ENCODE data around the gene AICDA.

Gene AICDA

DNA sequence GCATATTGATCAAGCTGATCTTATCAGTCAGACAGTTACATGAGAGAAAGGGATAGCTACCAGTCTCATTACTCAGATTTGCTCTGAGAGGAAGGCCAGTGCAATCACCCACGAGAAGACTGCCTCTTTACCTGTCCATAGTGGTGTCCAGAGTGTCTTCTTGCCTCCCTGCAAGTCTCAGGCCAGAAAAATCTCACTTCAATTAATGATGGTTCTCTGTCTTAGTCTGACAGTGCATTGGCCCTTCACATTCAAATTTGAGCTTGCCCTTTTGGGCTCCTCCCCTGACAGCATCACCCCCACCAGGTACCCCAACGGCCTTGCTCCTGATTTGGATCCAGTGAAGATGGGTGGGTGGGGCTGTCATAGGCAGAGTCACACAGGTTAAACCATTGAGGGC lies at the start of gene AICDA:
AICDA (minus strand) TSS at position 231 of the 400 bp plus-strand sequence; CDS start at position 139, 92 bp downstream.
- DNase-seq: no peak
- Histone ChIP-seq H3K4me3 (ENCODE audit: low read depth, low read length) (no peak within 1 kb of the TSS), H3K36me3 (replicated peaks) (no peaks in the 10 kb centered on the region), H3K27ac (no peak within 1 kb of the TSS), H3K27me3 (replicated peaks) (no peaks in the 10 kb centered on the region)
- TF ChIP-seq, protein P1, sequence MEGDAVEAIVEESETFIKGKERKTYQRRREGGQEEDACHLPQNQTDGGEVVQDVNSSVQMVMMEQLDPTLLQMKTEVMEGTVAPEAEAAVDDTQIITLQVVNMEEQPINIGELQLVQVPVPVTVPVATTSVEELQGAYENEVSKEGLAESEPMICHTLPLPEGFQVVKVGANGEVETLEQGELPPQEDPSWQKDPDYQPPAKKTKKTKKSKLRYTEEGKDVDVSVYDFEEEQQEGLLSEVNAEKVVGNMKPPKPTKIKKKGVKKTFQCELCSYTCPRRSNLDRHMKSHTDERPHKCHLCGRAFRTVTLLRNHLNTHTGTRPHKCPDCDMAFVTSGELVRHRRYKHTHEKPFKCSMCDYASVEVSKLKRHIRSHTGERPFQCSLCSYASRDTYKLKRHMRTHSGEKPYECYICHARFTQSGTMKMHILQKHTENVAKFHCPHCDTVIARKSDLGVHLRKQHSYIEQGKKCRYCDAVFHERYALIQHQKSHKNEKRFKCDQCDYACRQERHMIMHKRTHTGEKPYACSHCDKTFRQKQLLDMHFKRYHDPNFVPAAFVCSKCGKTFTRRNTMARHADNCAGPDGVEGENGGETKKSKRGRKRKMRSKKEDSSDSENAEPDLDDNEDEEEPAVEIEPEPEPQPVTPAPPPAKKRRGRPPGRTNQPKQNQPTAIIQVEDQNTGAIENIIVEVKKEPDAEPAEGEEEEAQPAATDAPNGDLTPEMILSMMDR (IDR thresholded peaks at IDR 0.05; ENCODE audit: low read depth, low read length, missing control alignments): no peak
- in situ Hi-C loops (cut with HindIII; ENCODE audit: low pct_ligation_motif_present, low sequenced_read_pairs): no loop called here

GRCh38 chr12:8661751-8662150 lies 49.1 kb upstream of the AICDA start:
- in situ Hi-C loops (cut with HindIII; ENCODE audit: low pct_ligation_motif_present, low sequenced_read_pairs): no loop called here
- TF ChIP-seq, protein P1 (IDR thresholded peaks at IDR 0.05; ENCODE audit: low read depth, low read length, missing control alignments): no peak
- Histone ChIP-seq H3K36me3 (replicated peaks) (no peaks in the 10 kb centered on the region), H3K27ac (no peak overlapping the region), H3K4me3 (ENCODE audit: low read depth, low read length) (no peak overlapping the region), H3K27me3 (replicated peaks) (no peaks in the 10 kb centered on the region)
- no peak for DNase-seq

DNA sequence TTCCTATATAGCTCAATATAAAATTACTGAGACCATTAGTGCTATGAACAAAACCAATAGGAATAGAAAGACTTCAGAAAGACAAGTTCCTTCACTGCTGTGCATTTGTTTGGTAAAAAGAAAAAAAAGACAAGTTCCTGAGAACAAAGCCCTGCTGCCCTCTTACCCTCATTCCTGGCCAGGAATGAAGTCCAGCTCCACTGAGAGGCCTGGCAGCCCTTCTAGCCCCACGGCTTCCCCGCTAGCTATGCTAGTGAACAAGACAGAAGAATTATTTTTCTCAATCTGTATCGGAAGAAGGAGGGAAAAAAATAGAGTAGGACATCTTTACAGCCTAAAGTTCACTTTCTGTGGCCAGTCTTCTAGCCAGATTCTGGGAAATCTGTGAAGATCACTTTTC lies 48.4 kb upstream of the AICDA start:
- Histone ChIP-seq H3K27me3 (replicated peaks) (no peaks in the 10 kb centered on the region), H3K36me3 (replicated peaks) (no peaks in the 10 kb centered on the region), H3K4me3 (ENCODE audit: low read depth, low read length) (no peak overlapping the region), H3K27ac (no peak overlapping the region)
- in situ Hi-C loops (cut with HindIII; ENCODE audit: low pct_ligation_motif_present, low sequenced_read_pairs): no loop called here
- TF ChIP-seq, protein P1 (IDR thresholded peaks at IDR 0.05; ENCODE audit: low read depth, low read length, missing control alignments): no peak
- DNase-seq: no peak

GRCh38 chr12:8658346-8658745 lies 45.7 kb upstream of the AICDA start:
- in situ Hi-C loops (cut with HindIII; ENCODE audit: low pct_ligation_motif_present, low sequenced_read_pairs): no loop called here
- H3K27me3 ChIP-seq (replicated peaks): no peaks in the 10 kb centered on the region
- no peak overlapping the region for H3K27ac ChIP-seq
- no peaks in the 10 kb centered on the region for H3K36me3 ChIP-seq (replicated peaks)
- H3K4me3 ChIP-seq (ENCODE audit: low read depth, low read length): no peak overlapping the region
- TF ChIP-seq, protein P1 (IDR thresholded peaks at IDR 0.05; ENCODE audit: low read depth, low read length, missing control alignments): no peak
- DNase-seq: no peak

GRCh38 chr12:8655421-8655820 lies 42.8 kb upstream of the AICDA start:
- Histone ChIP-seq H3K36me3 (replicated peaks) (no peaks in the 10 kb centered on the region), H3K27me3 (replicated peaks) (no peaks in the 10 kb centered on the region), H3K4me3 (ENCODE audit: low read depth, low read length) (no peak overlapping the region), H3K27ac (no peak overlapping the region)
- in situ Hi-C loops (cut with HindIII; ENCODE audit: low pct_ligation_motif_present, low sequenced_read_pairs): no loop called here
- TF ChIP-seq, protein P1 (IDR thresholded peaks at IDR 0.05; ENCODE audit: low read depth, low read length, missing control alignments): no peak
- no peak for DNase-seq

DNA sequence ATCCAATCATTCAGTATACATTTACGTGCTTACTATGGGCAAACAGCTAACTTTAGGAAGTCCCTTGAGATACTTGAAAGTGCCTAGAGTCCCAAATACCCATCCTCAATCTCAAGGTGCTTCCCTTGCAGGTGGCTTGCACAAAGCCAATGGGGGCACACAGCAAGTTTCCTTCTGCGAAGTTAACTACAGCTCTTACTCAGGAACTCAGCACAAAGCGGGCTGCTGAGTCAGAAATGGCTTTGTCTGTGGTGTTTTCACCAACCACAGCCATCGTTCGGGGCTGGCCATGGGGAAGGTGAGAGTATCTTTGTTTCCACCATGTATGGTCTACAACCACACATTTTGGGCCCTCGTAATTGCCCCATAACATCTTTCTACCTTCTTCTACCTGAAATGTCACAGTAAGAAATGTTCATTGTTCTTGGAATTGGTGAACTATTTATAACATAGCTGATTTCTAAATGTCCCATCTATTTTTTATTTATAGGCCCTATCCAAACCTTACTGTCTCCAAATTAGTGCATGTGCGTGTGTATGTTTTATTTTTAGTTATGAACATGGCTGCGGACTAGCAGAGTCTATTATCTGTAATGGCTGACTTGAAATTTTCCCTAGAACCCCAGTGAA lies 36.0 kb upstream of the AICDA start:
- Histone ChIP-seq H3K27me3 (replicated peaks) (no peaks in the 10 kb centered on the region), H3K36me3 (replicated peaks) (no peaks in the 10 kb centered on the region), H3K4me3 (ENCODE audit: low read depth, low read length) (no peak overlapping the region), H3K27ac (no peak overlapping the region)
- TF ChIP-seq, protein P1 (IDR thresholded peaks at IDR 0.05; ENCODE audit: low read depth, low read length, missing control alignments): no peak
- DNase-seq: no peak
- in situ Hi-C loops (cut with HindIII; ENCODE audit: low pct_ligation_motif_present, low sequenced_read_pairs): no loop called here
